GM19240 (cell line): ENCODE results near the gene ST3GAL4.

Experiments
- DNase-seq: peaks from one replicate; pipeline ENCODE4 v3.0.0; 2011; ENCODE audit warnings: low spot score; ENCODE audit not compliant: insufficient read length

Gene ST3GAL4

GRCh38 chr11:126421271-126421671, 65.8 kb downstream of the ST3GAL4 start:
- no peak for DNase-seq

- DNase-seq = no peak
These were observed 67.0 kb downstream of the ST3GAL4 start for GRCh38 chr11:126422446-126422845.

GRCh38 chr11:126423154-126423553, 67.7 kb downstream of the ST3GAL4 start:
- DNase-seq = no peak

GRCh38 chr11:126423743-126424142, 68.3 kb downstream of the ST3GAL4 start:
- no peak for DNase-seq

GRCh38 chr11:126424471-126425039, 69.1 kb downstream of the ST3GAL4 start:
- DNase-seq = no peak

- DNase-seq = no peak
These were observed 70.6 kb downstream of the ST3GAL4 start for GRCh38 chr11:126426106-126426505.

GRCh38 chr11:126426820-126427749, 71.6 kb downstream of the ST3GAL4 start:
- DNase-seq = no peak

GRCh38 chr11:126430581-126431335, 75.3 kb downstream of the ST3GAL4 start:
- no peak for DNase-seq

GRCh38 chr11:126431401-126432064, 76.0 kb downstream of the ST3GAL4 start:
- DNase-seq = no peak

GRCh38 chr11:126432065-126432461, 76.6 kb downstream of the ST3GAL4 start:
- DNase-seq = no peak

- DNase-seq = no peak
These were observed 77.0 kb downstream of the ST3GAL4 start for GRCh38 chr11:126432525-126432924.

GRCh38 chr11:126433244-126433846, 77.9 kb downstream of the ST3GAL4 start:
- DNase-seq = no peak

GRCh38 chr11:126433989-126434949, 78.8 kb downstream of the ST3GAL4 start:
- no peak for DNase-seq

- no peak for DNase-seq
These were observed 79.5 kb downstream of the ST3GAL4 start for GRCh38 chr11:126434950-126435335.

- no peak for DNase-seq
These were observed 80.8 kb downstream of the ST3GAL4 start for GRCh38 chr11:126436209-126436755.

GRCh38 chr11:126437731-126438130, 82.2 kb downstream of the ST3GAL4 start:
- no peak for DNase-seq

- DNase-seq = no peak
These were observed 82.8 kb downstream of the ST3GAL4 start for GRCh38 chr11:126438272-126438671.

- DNase-seq = no peak
These were observed 83.2 kb downstream of the ST3GAL4 start for GRCh38 chr11:126438691-126439090.

- DNase-seq = no peak
These were observed 84.8 kb downstream of the ST3GAL4 start for GRCh38 chr11:126440276-126440675.
